C4-2B (cell line): ENCODE data around the gene F2RL1.

Source experiments
- ZFX ChIP-seq: fragments of 450-650 bp; IDR thresholded peaks from 2 replicates; pipeline ENCODE4 v1.6.1; 2017
- TF ChIP-seq, protein P1 (sequence below): fragments of 450-650 bp; conservative IDR thresholded peaks from 2 replicates; pipeline ENCODE4 v1.5.1; 2017; ENCODE audit warnings: mild to moderate bottlenecking

DNA sequence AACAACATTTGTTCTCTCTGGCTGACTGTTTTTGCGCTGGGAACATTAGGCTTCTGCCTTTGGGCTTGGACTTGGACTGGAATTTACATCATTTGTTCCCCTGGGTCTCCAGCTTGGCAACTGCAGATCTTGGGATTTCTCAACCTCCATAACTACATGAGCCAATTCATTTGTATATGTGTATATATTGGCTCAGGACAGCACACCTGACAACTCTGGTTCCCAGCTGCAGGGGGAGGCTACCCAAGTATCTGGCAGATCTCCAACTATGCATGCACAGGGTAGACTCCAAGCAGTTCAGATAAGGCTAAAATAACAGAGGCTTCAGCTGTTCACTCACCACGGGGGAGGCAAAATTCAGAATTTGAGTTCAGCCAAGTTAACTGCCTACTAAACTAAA, 31.6 kb upstream of the F2RL1 start:
- TF ChIP-seq, protein P1, sequence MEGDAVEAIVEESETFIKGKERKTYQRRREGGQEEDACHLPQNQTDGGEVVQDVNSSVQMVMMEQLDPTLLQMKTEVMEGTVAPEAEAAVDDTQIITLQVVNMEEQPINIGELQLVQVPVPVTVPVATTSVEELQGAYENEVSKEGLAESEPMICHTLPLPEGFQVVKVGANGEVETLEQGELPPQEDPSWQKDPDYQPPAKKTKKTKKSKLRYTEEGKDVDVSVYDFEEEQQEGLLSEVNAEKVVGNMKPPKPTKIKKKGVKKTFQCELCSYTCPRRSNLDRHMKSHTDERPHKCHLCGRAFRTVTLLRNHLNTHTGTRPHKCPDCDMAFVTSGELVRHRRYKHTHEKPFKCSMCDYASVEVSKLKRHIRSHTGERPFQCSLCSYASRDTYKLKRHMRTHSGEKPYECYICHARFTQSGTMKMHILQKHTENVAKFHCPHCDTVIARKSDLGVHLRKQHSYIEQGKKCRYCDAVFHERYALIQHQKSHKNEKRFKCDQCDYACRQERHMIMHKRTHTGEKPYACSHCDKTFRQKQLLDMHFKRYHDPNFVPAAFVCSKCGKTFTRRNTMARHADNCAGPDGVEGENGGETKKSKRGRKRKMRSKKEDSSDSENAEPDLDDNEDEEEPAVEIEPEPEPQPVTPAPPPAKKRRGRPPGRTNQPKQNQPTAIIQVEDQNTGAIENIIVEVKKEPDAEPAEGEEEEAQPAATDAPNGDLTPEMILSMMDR = no peak
- no peak for TF ChIP-seq ZFX
